ENCODE results near the gene FGFBP1.

The FGFBP1 gene

GRCh38 chr4:15944895-15945294 is 6.4 kb upstream of the FGFBP1 start:
- H3K9me3 ChIP-seq (ENCODE audit: control insufficient read depth, insufficient read depth, low read length): no peaks in the 10 kb centered on the region
- no peak overlapping the region for H3K27ac ChIP-seq (ENCODE audit: low read depth, low read length)
- H3K9ac ChIP-seq (ENCODE audit: low read depth, low read length): no peak overlapping the region
- no peaks in the 10 kb centered on the region for H3K36me3 ChIP-seq (ENCODE audit: control insufficient read depth, insufficient read depth, low read length)
- H3K4me3 ChIP-seq (ENCODE audit: low read depth, low read length): no peak overlapping the region
- no peaks in the 10 kb centered on the region for H3K4me1 ChIP-seq (ENCODE audit: control insufficient read depth, insufficient read depth, low read length)
- no peaks in the 10 kb centered on the region for H3K27me3 ChIP-seq (ENCODE audit: control insufficient read depth, insufficient read depth, low read length)

- Histone ChIP-seq H3K27ac (ENCODE audit: low read depth, low read length) (no peak overlapping the region), H3K4me1 (ENCODE audit: control insufficient read depth, insufficient read depth, low read length) (peaks cover 7% of the 10 kb centered on the region; the same call in 1 of the 2 replicates), H3K9ac (ENCODE audit: low read depth, low read length) (no peak overlapping the region), H3K36me3 (ENCODE audit: control insufficient read depth, insufficient read depth, low read length) (no peaks in the 10 kb centered on the region), H3K4me3 (ENCODE audit: low read depth, low read length) (no peak overlapping the region), H3K27me3 (ENCODE audit: control insufficient read depth, insufficient read depth, low read length) (no peaks in the 10 kb centered on the region), H3K9me3 (ENCODE audit: control insufficient read depth, insufficient read depth, low read length) (no peaks in the 10 kb centered on the region)
Observed at GRCh38 chr4:15942283-15942682, 3.7 kb upstream of the FGFBP1 start.

- no peaks in the 10 kb centered on the region for H3K9me3 ChIP-seq (ENCODE audit: control insufficient read depth, insufficient read depth, low read length)
- no peak overlapping the region for H3K9ac ChIP-seq (ENCODE audit: low read depth, low read length)
- peaks cover 7% of the 10 kb centered on the region; the same call in 1 of the 2 replicates for H3K4me1 ChIP-seq (ENCODE audit: control insufficient read depth, insufficient read depth, low read length)
- H3K27ac ChIP-seq (ENCODE audit: low read depth, low read length): no peak overlapping the region
- H3K27me3 ChIP-seq (ENCODE audit: control insufficient read depth, insufficient read depth, low read length): no peaks in the 10 kb centered on the region
- H3K4me3 ChIP-seq (ENCODE audit: low read depth, low read length): no peak overlapping the region
- no peaks in the 10 kb centered on the region for H3K36me3 ChIP-seq (ENCODE audit: control insufficient read depth, insufficient read depth, low read length)
Observed at GRCh38 chr4:15938182-15938581, 358 bp downstream of the FGFBP1 start.

- Histone ChIP-seq H3K27ac (ENCODE audit: low read depth, low read length) (no peak overlapping the region), H3K4me3 (ENCODE audit: low read depth, low read length) (no peak overlapping the region), H3K4me1 (ENCODE audit: control insufficient read depth, insufficient read depth, low read length) (peaks cover 7% of the 10 kb centered on the region; the same call in 1 of the 2 replicates), H3K9me3 (ENCODE audit: control insufficient read depth, insufficient read depth, low read length) (no peaks in the 10 kb centered on the region), H3K27me3 (ENCODE audit: control insufficient read depth, insufficient read depth, low read length) (no peaks in the 10 kb centered on the region), H3K9ac (ENCODE audit: low read depth, low read length) (no peak overlapping the region), H3K36me3 (ENCODE audit: control insufficient read depth, insufficient read depth, low read length) (no peaks in the 10 kb centered on the region)
Observed at GRCh38 chr4:15936495-15936894, 2.0 kb downstream of the FGFBP1 start.

- H3K9me3 ChIP-seq (ENCODE audit: control insufficient read depth, insufficient read depth, low read length): no peaks in the 10 kb centered on the region
- no peak overlapping the region for H3K9ac ChIP-seq (ENCODE audit: low read depth, low read length)
- H3K27ac ChIP-seq (ENCODE audit: low read depth, low read length): no peak overlapping the region
- H3K4me1 ChIP-seq (ENCODE audit: control insufficient read depth, insufficient read depth, low read length): peaks cover 7% of the 10 kb centered on the region; the same call in 1 of the 2 replicates
- no peaks in the 10 kb centered on the region for H3K27me3 ChIP-seq (ENCODE audit: control insufficient read depth, insufficient read depth, low read length)
- no peaks in the 10 kb centered on the region for H3K36me3 ChIP-seq (ENCODE audit: control insufficient read depth, insufficient read depth, low read length)
- no peak overlapping the region for H3K4me3 ChIP-seq (ENCODE audit: low read depth, low read length)
Observed at GRCh38 chr4:15935504-15936402, 2.8 kb downstream of the FGFBP1 start.

GRCh38 chr4:15934259-15934658 is 4.3 kb downstream of the FGFBP1 start:
- no peaks in the 10 kb centered on the region for H3K36me3 ChIP-seq (ENCODE audit: control insufficient read depth, insufficient read depth, low read length)
- no peaks in the 10 kb centered on the region for H3K9me3 ChIP-seq (ENCODE audit: control insufficient read depth, insufficient read depth, low read length)
- no peak overlapping the region for H3K9ac ChIP-seq (ENCODE audit: low read depth, low read length)
- no peak overlapping the region for H3K27ac ChIP-seq (ENCODE audit: low read depth, low read length)
- peaks cover 7% of the 10 kb centered on the region; the same call in 1 of the 2 replicates for H3K4me1 ChIP-seq (ENCODE audit: control insufficient read depth, insufficient read depth, low read length)
- H3K4me3 ChIP-seq (ENCODE audit: low read depth, low read length): no peak overlapping the region
- no peaks in the 10 kb centered on the region for H3K27me3 ChIP-seq (ENCODE audit: control insufficient read depth, insufficient read depth, low read length)

- no peak overlapping the region for H3K27ac ChIP-seq (ENCODE audit: low read depth, low read length)
- H3K4me3 ChIP-seq (ENCODE audit: low read depth, low read length): no peak overlapping the region
- no peaks in the 10 kb centered on the region for H3K4me1 ChIP-seq (ENCODE audit: control insufficient read depth, insufficient read depth, low read length)
- no peaks in the 10 kb centered on the region for H3K36me3 ChIP-seq (ENCODE audit: control insufficient read depth, insufficient read depth, low read length)
- H3K9ac ChIP-seq (ENCODE audit: low read depth, low read length): no peak overlapping the region
- H3K27me3 ChIP-seq (ENCODE audit: control insufficient read depth, insufficient read depth, low read length): no peaks in the 10 kb centered on the region
- no peaks in the 10 kb centered on the region for H3K9me3 ChIP-seq (ENCODE audit: control insufficient read depth, insufficient read depth, low read length)
Observed at GRCh38 chr4:15931451-15932210, 6.9 kb downstream of the FGFBP1 start.

- H3K9ac ChIP-seq (ENCODE audit: low read depth, low read length): no peak overlapping the region
- no peak overlapping the region for H3K27ac ChIP-seq (ENCODE audit: low read depth, low read length)
- H3K36me3 ChIP-seq (ENCODE audit: control insufficient read depth, insufficient read depth, low read length): no peaks in the 10 kb centered on the region
- no peaks in the 10 kb centered on the region for H3K9me3 ChIP-seq (ENCODE audit: control insufficient read depth, insufficient read depth, low read length)
- H3K4me3 ChIP-seq (ENCODE audit: low read depth, low read length): no peak overlapping the region
- H3K4me1 ChIP-seq (ENCODE audit: control insufficient read depth, insufficient read depth, low read length): no peaks in the 10 kb centered on the region
- no peaks in the 10 kb centered on the region for H3K27me3 ChIP-seq (ENCODE audit: control insufficient read depth, insufficient read depth, low read length)
Observed at GRCh38 chr4:15930314-15930713, 8.2 kb downstream of the FGFBP1 start.

GRCh38 chr4:15929540-15929939 is 9.0 kb downstream of the FGFBP1 start:
- Histone ChIP-seq H3K27ac (ENCODE audit: low read depth, low read length) (no peak overlapping the region), H3K9me3 (ENCODE audit: control insufficient read depth, insufficient read depth, low read length) (no peaks in the 10 kb centered on the region), H3K4me1 (ENCODE audit: control insufficient read depth, insufficient read depth, low read length) (no peaks in the 10 kb centered on the region), H3K4me3 (ENCODE audit: low read depth, low read length) (no peak overlapping the region), H3K36me3 (ENCODE audit: control insufficient read depth, insufficient read depth, low read length) (no peaks in the 10 kb centered on the region), H3K9ac (ENCODE audit: low read depth, low read length) (no peak overlapping the region), H3K27me3 (ENCODE audit: control insufficient read depth, insufficient read depth, low read length) (no peaks in the 10 kb centered on the region)

GRCh38 chr4:15928883-15929282 is 9.7 kb downstream of the FGFBP1 start:
- H3K9me3 ChIP-seq (ENCODE audit: control insufficient read depth, insufficient read depth, low read length): no peaks in the 10 kb centered on the region
- H3K4me1 ChIP-seq (ENCODE audit: control insufficient read depth, insufficient read depth, low read length): no peaks in the 10 kb centered on the region
- H3K36me3 ChIP-seq (ENCODE audit: control insufficient read depth, insufficient read depth, low read length): no peaks in the 10 kb centered on the region
- H3K4me3 ChIP-seq (ENCODE audit: low read depth, low read length): no peak overlapping the region
- no peak overlapping the region for H3K9ac ChIP-seq (ENCODE audit: low read depth, low read length)
- H3K27me3 ChIP-seq (ENCODE audit: control insufficient read depth, insufficient read depth, low read length): no peaks in the 10 kb centered on the region
- no peak overlapping the region for H3K27ac ChIP-seq (ENCODE audit: low read depth, low read length)

GRCh38 chr4:15926486-15926885 is 12.1 kb downstream of the FGFBP1 start:
- H3K4me3 ChIP-seq (ENCODE audit: low read depth, low read length): no peak overlapping the region
- H3K9me3 ChIP-seq (ENCODE audit: control insufficient read depth, insufficient read depth, low read length): no peaks in the 10 kb centered on the region
- no peak overlapping the region for H3K27ac ChIP-seq (ENCODE audit: low read depth, low read length)
- H3K9ac ChIP-seq (ENCODE audit: low read depth, low read length): no peak overlapping the region
- H3K4me1 ChIP-seq (ENCODE audit: control insufficient read depth, insufficient read depth, low read length): no peaks in the 10 kb centered on the region
- no peaks in the 10 kb centered on the region for H3K27me3 ChIP-seq (ENCODE audit: control insufficient read depth, insufficient read depth, low read length)
- H3K36me3 ChIP-seq (ENCODE audit: control insufficient read depth, insufficient read depth, low read length): no peaks in the 10 kb centered on the region

Measured in HUES48 (cell line).